ENCODE measurements around the gene FOXN3.

The FOXN3 gene

GRCh38 chr14:89351516-89352404 lies 65.3 kb downstream of the FOXN3 start:
- no peak for DNase-seq (ENCODE audit: extremely low read depth, low read depth)

GRCh38 chr14:89351221-89351515 lies 65.9 kb downstream of the FOXN3 start:
- no peak for TF ChIP-seq CTCF (IDR thresholded peaks at IDR 0.05; ENCODE audit: low read depth, low read length)

More at GRCh38 chr14:89351516-89352404, 65.3 kb downstream of the FOXN3 start:
- no peak for TF ChIP-seq CTCF (IDR thresholded peaks at IDR 0.05; ENCODE audit: low read depth, low read length)

GRCh38 chr14:89350152-89350551 lies 66.9 kb downstream of the FOXN3 start:
- TF ChIP-seq CTCF (IDR thresholded peaks at IDR 0.05; ENCODE audit: low read depth, low read length) = no peak

More at GRCh38 chr14:89351221-89351515, 65.9 kb downstream of the FOXN3 start:
- no peak for DNase-seq (ENCODE audit: extremely low read depth, low read depth)

GRCh38 chr14:89349171-89350008 lies 67.6 kb downstream of the FOXN3 start:
- TF ChIP-seq CTCF (IDR thresholded peaks at IDR 0.05; ENCODE audit: low read depth, low read length) = no peak
- DNase-seq (ENCODE audit: extremely low read depth, low read depth) = no peak

More at GRCh38 chr14:89350152-89350551, 66.9 kb downstream of the FOXN3 start:
- DNase-seq (ENCODE audit: extremely low read depth, low read depth) = no peak

- TF ChIP-seq CTCF (IDR thresholded peaks at IDR 0.05; ENCODE audit: low read depth, low read length) = no peak
- no peak for DNase-seq (ENCODE audit: extremely low read depth, low read depth)
Measured at GRCh38 chr14:89348722-89349121, 68.3 kb downstream of the FOXN3 start.

- TF ChIP-seq CTCF (IDR thresholded peaks at IDR 0.05; ENCODE audit: low read depth, low read length) = no peak
- DNase-seq (ENCODE audit: extremely low read depth, low read depth) = no peak
Measured at GRCh38 chr14:89347885-89348284, 69.1 kb downstream of the FOXN3 start.

GRCh38 chr14:89344920-89345254 lies 72.1 kb downstream of the FOXN3 start:
- no peak for TF ChIP-seq CTCF (IDR thresholded peaks at IDR 0.05; ENCODE audit: low read depth, low read length)
- DNase-seq (ENCODE audit: extremely low read depth, low read depth) = no peak
